Measurements from ENCODE around the gene ASCC3.

The ASCC3 gene

GRCh38 chr6:100459592-100460184 lies 421.4 kb downstream of the ASCC3 start:
- TF ChIP-seq GATA2 (IDR thresholded peaks at IDR 0.05; ENCODE audit: low read depth, low read length) (no peak), GATA3 (IDR thresholded peaks at IDR 0.05; ENCODE audit: low read depth, low read length) (no peak)

GRCh38 chr6:100458841-100459591 lies 422.1 kb downstream of the ASCC3 start:
- no peak for TF ChIP-seq GATA3 (IDR thresholded peaks at IDR 0.05; ENCODE audit: low read depth, low read length)
- TF ChIP-seq GATA2 (IDR thresholded peaks at IDR 0.05; ENCODE audit: low read depth, low read length), result no peak

Data from SH-SY5Y (cell line).